SK-N-SH treated with all-trans-retinoic acid at 6 μM for 48 hours (cell line): ENCODE results near the gene NTSR2.

Experiments used
- ATAC-seq: fragments of 200-7000 bp; cut with Tn5 transposase; 3 replicates; pipeline ENCODE4 v1.9.1; 2020; ENCODE audit warnings: mild to moderate bottlenecking, moderate library complexity
- CSRNP3 ChIP-seq: fragments of 250-450 bp; sonication (Bioruptor Pico); IDR thresholded peaks from 2 replicates; pipeline ENCODE4 v1.5.1; 2021; ENCODE audit warnings: mild to moderate bottlenecking, moderate library complexity
- ESRRG ChIP-seq: fragments of 250-450 bp; sonication (Bioruptor Pico); IDR thresholded peaks from 2 replicates; pipeline ENCODE4 v1.6.1; 2021; ENCODE audit warnings: mild to moderate bottlenecking
- GLIS3 ChIP-seq: fragments of 250-450 bp; sonication (Bioruptor Pico); IDR thresholded peaks from 2 replicates; pipeline ENCODE4 v1.5.0; 2020; ENCODE audit warnings: mild to moderate bottlenecking, moderate library complexity
- ISL1 ChIP-seq: fragments of 250-450 bp; sonication (Bioruptor Pico); IDR thresholded peaks from 2 replicates; pipeline ENCODE4 v2.1.2; 2022; ENCODE audit warnings: mild to moderate bottlenecking, moderate library complexity
- OSR1 ChIP-seq: fragments of 250-450 bp; sonication (Bioruptor Pico); IDR thresholded peaks from 2 replicates; pipeline ENCODE4 v1.8.0; 2022; ENCODE audit warnings: moderate library complexity, mild to moderate bottlenecking, inconsistent platforms
- PATZ1 ChIP-seq: fragments of 250-450 bp; sonication (Bioruptor Pico); IDR thresholded peaks from 2 replicates; pipeline ENCODE4 v1.8.0; 2020; ENCODE audit warnings: mild to moderate bottlenecking, moderate library complexity, borderline replicate concordance
- POU6F1 ChIP-seq: fragments of 250-450 bp; sonication (Bioruptor Pico); IDR thresholded peaks from 2 replicates; pipeline ENCODE4 v1.8.0; 2021; ENCODE audit warnings: low read depth, mild to moderate bottlenecking, moderate library complexity, borderline replicate concordance
- ZC3H10 ChIP-seq: fragments of 250-450 bp; sonication (Bioruptor Pico); IDR thresholded peaks from 2 replicates; pipeline ENCODE4 v1.5.1; 2021; ENCODE audit warnings: mild to moderate bottlenecking, moderate library complexity
- ZFP3 ChIP-seq: fragments of 250-450 bp; sonication (Bioruptor Pico); IDR thresholded peaks from 2 replicates; pipeline ENCODE4 v1.5.0; 2020; ENCODE audit warnings: mild to moderate bottlenecking, moderate library complexity
- ZNF70 ChIP-seq: fragments of 450-650 bp; formaldehyde crosslinking; IDR thresholded peaks from 2 replicates; pipeline ENCODE4 v1.5.0; 2020; ENCODE audit warnings: mild to moderate bottlenecking, moderate library complexity
- ZNF8 ChIP-seq: fragments of 450-650 bp; formaldehyde crosslinking; IDR thresholded peaks from 2 replicates; pipeline ENCODE4 v1.5.0; 2020; ENCODE audit warnings: mild to moderate bottlenecking, moderate library complexity

The NTSR2 gene

GRCh38 chr2:11610624-11611242 is 59.3 kb downstream of the NTSR2 start:
- ATAC-seq, result no peak
- no peak for TF ChIP-seq ZFP3 (CRISPR knock-in tag)
- no peak for TF ChIP-seq CSRNP3 (CRISPR knock-in tag)
- no peak for TF ChIP-seq ZNF8 (CRISPR knock-in tag)
- TF ChIP-seq ZC3H10 (CRISPR knock-in tag), result no peak
- TF ChIP-seq OSR1 (CRISPR knock-in tag), result no peak
- no peak for TF ChIP-seq ESRRG (CRISPR knock-in tag)
- no peak for TF ChIP-seq GLIS3 (CRISPR knock-in tag)
- no peak for TF ChIP-seq ZNF70
- no peak for TF ChIP-seq PATZ1 (CRISPR knock-in tag)
- no peak for TF ChIP-seq POU6F1
- TF ChIP-seq ISL1 (CRISPR knock-in tag), result no peak
